ENCODE results near the gene SOX14.
A peak's percentile ranks its signal among the peaks of the same experiment; 100 is the strongest.

SOX14 gene

DNA sequence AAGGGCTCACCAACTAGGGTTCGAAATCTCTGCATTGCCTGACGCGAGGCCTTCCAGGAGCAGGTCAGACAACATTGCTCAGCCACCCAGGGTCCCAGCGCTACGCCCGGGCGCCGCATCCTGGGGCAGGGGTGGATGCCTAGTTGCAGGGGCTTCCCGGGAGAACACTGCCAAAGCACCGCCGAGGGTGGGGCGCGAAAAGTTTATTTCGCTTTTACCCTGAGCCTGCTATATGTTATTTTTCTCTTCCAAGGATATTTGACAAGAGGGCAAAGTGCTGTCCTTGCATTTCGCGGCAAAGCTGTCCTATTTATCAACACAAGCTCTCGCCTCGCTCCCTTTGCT is 549 bp upstream of the SOX14 start:
- peak; percentile 18 for DNase-seq (ENCODE audit: extremely low spot score)
- POLR2A ChIA-PET = no interaction called here
- TF ChIP-seq CTCF (IDR thresholded peaks at IDR 0.05; ENCODE audit: control extremely low read depth, extremely low read depth, low read depth, missing control alignments) = no peak
- CTCF ChIA-PET = no interaction called here

DNA sequence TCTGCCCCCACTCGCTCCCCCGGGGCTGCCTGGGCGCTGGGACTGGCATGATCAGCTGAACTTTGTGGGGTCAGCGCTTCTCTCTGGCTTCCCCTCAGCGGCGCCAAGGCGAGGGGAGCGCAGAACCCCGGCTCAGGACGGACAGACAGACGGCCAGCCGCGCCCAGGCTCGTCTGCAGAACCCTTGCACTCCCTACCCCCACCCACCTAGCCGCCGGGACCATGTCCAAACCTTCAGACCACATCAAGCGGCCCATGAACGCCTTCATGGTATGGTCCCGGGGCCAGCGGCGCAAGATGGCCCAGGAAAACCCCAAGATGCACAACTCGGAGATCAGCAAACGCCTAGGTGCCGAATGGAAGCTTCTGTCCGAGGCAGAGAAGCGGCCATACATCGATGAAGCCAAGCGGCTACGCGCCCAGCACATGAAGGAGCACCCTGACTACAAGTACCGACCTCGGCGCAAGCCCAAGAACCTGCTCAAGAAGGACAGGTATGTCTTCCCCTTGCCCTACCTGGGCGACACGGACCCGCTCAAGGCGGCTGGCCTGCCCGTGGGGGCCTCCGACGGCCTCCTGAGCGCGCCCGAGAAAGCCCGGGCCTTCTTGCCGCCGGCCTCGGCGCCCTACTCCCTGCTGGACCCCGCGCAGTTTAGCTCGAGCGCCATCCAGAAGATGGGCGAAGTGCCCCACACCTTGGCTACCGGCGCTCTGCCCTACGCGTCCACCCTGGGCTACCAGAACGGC is 621 bp downstream of the SOX14 start:
- DNase-seq (ENCODE audit: extremely low spot score) = peak; percentile 13
- ChIA-PET POLR2A (no interaction called here), CTCF (no interaction called here)
- no peak for TF ChIP-seq CTCF (IDR thresholded peaks at IDR 0.05; ENCODE audit: control extremely low read depth, extremely low read depth, low read depth, missing control alignments)

GRCh38 chr3:137765310-137766033 is 1.4 kb downstream of the SOX14 start:
- POLR2A ChIA-PET = no interaction called here
- no peak for TF ChIP-seq CTCF (IDR thresholded peaks at IDR 0.05; ENCODE audit: control extremely low read depth, extremely low read depth, low read depth, missing control alignments)
- DNase-seq (ENCODE audit: extremely low spot score) = peak; percentile 8
- CTCF ChIA-PET = no interaction called here

- ChIA-PET POLR2A (no interaction called here), CTCF (no interaction called here)
- TF ChIP-seq CTCF (IDR thresholded peaks at IDR 0.05; ENCODE audit: control extremely low read depth, extremely low read depth, low read depth, missing control alignments) = no peak
- no peak for DNase-seq (ENCODE audit: extremely low spot score)
Observed at GRCh38 chr3:137766041-137766875, 2.1 kb downstream of the SOX14 start.

DNA sequence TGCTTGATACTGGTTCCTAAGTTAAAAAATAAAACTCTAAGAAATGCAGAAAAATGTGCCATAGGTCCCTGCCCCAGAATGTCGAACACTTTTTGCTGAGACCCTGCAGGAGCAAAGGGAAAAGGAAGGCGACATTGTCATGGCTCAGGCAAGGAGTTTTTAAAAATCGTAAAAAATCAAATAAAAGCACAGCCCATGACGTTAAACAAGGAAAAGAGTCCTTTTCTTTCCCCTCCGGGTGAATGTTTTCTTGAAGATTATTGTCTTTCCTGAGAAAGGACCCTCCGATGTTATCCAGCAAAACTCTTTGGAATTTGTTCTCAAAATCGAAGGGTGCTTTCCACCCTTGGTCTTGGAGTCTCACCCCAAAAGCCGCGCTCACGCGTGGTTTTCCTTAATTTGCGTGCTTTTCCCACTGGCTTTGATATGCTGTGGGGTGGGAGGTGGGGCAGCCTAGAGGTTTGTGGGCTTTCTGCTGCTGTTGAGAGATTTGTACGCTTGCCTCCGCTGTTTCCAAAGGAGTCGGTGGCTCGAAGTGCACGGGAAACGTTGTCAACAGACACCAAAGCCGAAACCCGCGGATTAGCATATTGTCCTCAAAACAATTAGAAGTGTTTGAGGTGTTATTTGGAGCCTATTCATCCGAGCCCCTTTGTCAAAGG is 2.9 kb downstream of the SOX14 start:
- ChIA-PET CTCF (no interaction called here), POLR2A (no interaction called here)
- no peak for TF ChIP-seq CTCF (IDR thresholded peaks at IDR 0.05; ENCODE audit: control extremely low read depth, extremely low read depth, low read depth, missing control alignments)
- DNase-seq (ENCODE audit: extremely low spot score) = no peak

Data from GM10248 (cell line).